HEK293 (cell line): ENCODE measurements around the gene LRP1-AS.

Source experiments
- CTCF ChIA-PET: fragments of 350-600 bp; formaldehyde crosslinking; extraction: SDS; loops from one replicate; lab custom pipeline; 2021; ENCODE audit warnings: antibody characterized with exemption; lab: Yijun Ruan, JAX
- POLR2A ChIA-PET: fragments of 300-600 bp; formaldehyde crosslinking; extraction: SDS; loops from one replicate; lab custom pipeline; 2020; ENCODE audit warnings: antibody characterized with exemption, inconsistent platforms; lab: Yijun Ruan, JAX
- H3K27ac ChIP-seq: fragments of 200-500 bp; sonication (Bioruptor generic); 2 replicates; pipeline ENCODE4 v1.5.1; 2014; ENCODE audit warnings: low read depth, low read length, control low read depth, inconsistent platforms; ENCODE audit errors: extremely low read depth
- H3K36me3 ChIP-seq, 2 experiments: fragments of 200-500 bp in 1 of 2; sonication (Bioruptor generic) in 1 of 2; 1 replicate in 1 of 2; 2 replicates in 1 of 2; pipeline ENCODE4 v1.5.1; 2014 to 2017; ENCODE audit warnings: inconsistent platforms in 2 of 2, low read length in 2 of 2; ENCODE audit not compliant: control insufficient read depth in 2 of 2, insufficient read depth in 1 of 2
- H3K4me1 ChIP-seq: fragments of 200-500 bp; sonication (Bioruptor generic); 2 replicates; pipeline ENCODE4 v1.5.1; 2014; ENCODE audit warnings: mild to moderate bottlenecking, low read length, inconsistent platforms; ENCODE audit not compliant: control insufficient read depth, insufficient read depth
- H3K4me3 ChIP-seq: 2 replicates; pipeline ENCODE4 v1.5.1; 2011; ENCODE audit warnings: low read depth, mild to moderate bottlenecking, control low read depth, low read length, moderate library complexity
- H3K9me3 ChIP-seq: fragments of 200-500 bp; sonication (Bioruptor generic); 2 replicates; pipeline ENCODE4 v1.5.1; 2014; ENCODE audit warnings: low read depth, low read length, inconsistent platforms; ENCODE audit not compliant: control insufficient read depth, insufficient read depth
- EGR2 ChIP-seq: fragments of 450-650 bp; formaldehyde crosslinking; IDR thresholded peaks from 2 replicates; pipeline ENCODE4 v1.5.1; 2016; ENCODE audit warnings: low read depth, missing biosample characterization, missing genetic modification characterization
- WT1 ChIP-seq: fragments of 450-650 bp; formaldehyde crosslinking; IDR thresholded peaks from 2 replicates; pipeline ENCODE4 v1.5.1; 2016; ENCODE audit warnings: missing biosample characterization, missing genetic modification characterization
- ZFHX2 ChIP-seq: fragments of 450-650 bp; formaldehyde crosslinking; conservative IDR thresholded peaks from 2 replicates; pipeline ENCODE4 v1.5.1; 2016; ENCODE audit warnings: missing biosample characterization, missing genetic modification characterization
- ZIC2 ChIP-seq: fragments of 450-650 bp; formaldehyde crosslinking; IDR thresholded peaks from 2 replicates; pipeline ENCODE4 v1.5.1; 2016; ENCODE audit warnings: missing biosample characterization, missing genetic modification characterization
- ZNF10 ChIP-seq: fragments of 450-650 bp; formaldehyde crosslinking; IDR thresholded peaks from 2 replicates; pipeline ENCODE4 v1.5.1; 2017; ENCODE audit warnings: missing biosample characterization, missing genetic modification characterization
- ZNF132 ChIP-seq: fragments of 450-650 bp; formaldehyde crosslinking; IDR thresholded peaks from 2 replicates; pipeline ENCODE4 v1.5.1; 2017; ENCODE audit warnings: missing biosample characterization, missing genetic modification characterization, borderline replicate concordance
- ZNF138 ChIP-seq: fragments of 450-650 bp; formaldehyde crosslinking; IDR thresholded peaks from 2 replicates; pipeline ENCODE4 v1.5.1; 2016; ENCODE audit warnings: missing biosample characterization, missing genetic modification characterization, borderline replicate concordance
- ZNF140 ChIP-seq: fragments of 450-650 bp; formaldehyde crosslinking; IDR thresholded peaks from 2 replicates; pipeline ENCODE4 v1.5.1; 2016; ENCODE audit warnings: missing biosample characterization, missing genetic modification characterization
- ZNF174 ChIP-seq: fragments of 450-650 bp; formaldehyde crosslinking; IDR thresholded peaks from 2 replicates; pipeline ENCODE4 v1.5.0; 2017; ENCODE audit warnings: missing biosample characterization, mild to moderate bottlenecking, missing genetic modification characterization
- ZNF211 ChIP-seq: fragments of 450-650 bp; formaldehyde crosslinking; IDR thresholded peaks from 2 replicates; pipeline ENCODE4 v1.5.1; 2016; ENCODE audit warnings: low read depth, missing biosample characterization, missing genetic modification characterization
- ZNF24 ChIP-seq: fragments of 450-650 bp; formaldehyde crosslinking; IDR thresholded peaks from 2 replicates; pipeline ENCODE4 v1.5.1; 2016; ENCODE audit warnings: missing biosample characterization, missing genetic modification characterization
- ZNF302 ChIP-seq: fragments of 450-650 bp; formaldehyde crosslinking; IDR thresholded peaks from 2 replicates; pipeline ENCODE4 v1.5.1; 2016; ENCODE audit warnings: missing biosample characterization, missing genetic modification characterization, low read depth
- ZNF391 ChIP-seq: fragments of 450-650 bp; formaldehyde crosslinking; IDR thresholded peaks from 2 replicates; pipeline ENCODE4 v1.5.1; 2016; ENCODE audit warnings: low read depth, missing biosample characterization, missing genetic modification characterization, borderline replicate concordance
- ZNF394 ChIP-seq: fragments of 450-650 bp; formaldehyde crosslinking; IDR thresholded peaks from 2 replicates; pipeline ENCODE4 v1.5.1; 2016; ENCODE audit warnings: missing biosample characterization, missing genetic modification characterization, mild to moderate bottlenecking, moderate library complexity, borderline replicate concordance
- ZNF433 ChIP-seq: fragments of 450-650 bp; formaldehyde crosslinking; IDR thresholded peaks from 2 replicates; pipeline ENCODE4 v1.5.1; 2016; ENCODE audit warnings: missing biosample characterization, missing genetic modification characterization, low read depth
- ZNF473 ChIP-seq: fragments of 450-650 bp; formaldehyde crosslinking; IDR thresholded peaks from 2 replicates; pipeline ENCODE4 v1.5.1; 2017; ENCODE audit warnings: missing biosample characterization, missing genetic modification characterization
- ZNF48 ChIP-seq: fragments of 450-650 bp; formaldehyde crosslinking; IDR thresholded peaks from 2 replicates; pipeline ENCODE4 v1.5.1; 2016; ENCODE audit warnings: missing biosample characterization, missing genetic modification characterization
- ZNF555 ChIP-seq: fragments of 450-650 bp; formaldehyde crosslinking; conservative IDR thresholded peaks from 2 replicates; pipeline ENCODE4 v1.5.1; 2017; ENCODE audit warnings: missing biosample characterization, mild to moderate bottlenecking, missing genetic modification characterization, inconsistent platforms
- ZNF623 ChIP-seq: fragments of 450-650 bp; formaldehyde crosslinking; IDR thresholded peaks from 2 replicates; pipeline ENCODE4 v1.5.1; 2016; ENCODE audit warnings: missing biosample characterization, missing genetic modification characterization
- TF ChIP-seq, protein P1 (sequence below): fragments of 450-650 bp; formaldehyde crosslinking; optimal IDR thresholded peaks from 2 replicates; pipeline ENCODE3; 2016; ENCODE audit warnings: missing biosample characterization, mild to moderate bottlenecking, missing genetic modification characterization
- TF ChIP-seq, protein P2 (sequence below): fragments of 450-650 bp; formaldehyde crosslinking; IDR thresholded peaks from 2 replicates; pipeline ENCODE4 v1.5.1; 2017; ENCODE audit warnings: missing biosample characterization, missing genetic modification characterization
- TF ChIP-seq, protein P3 (sequence below): sonication (generic); formaldehyde crosslinking; IDR thresholded peaks from 2 replicates; pipeline ENCODE4 v1.8.1; 2022; ENCODE audit warnings: mild to moderate bottlenecking, moderate library complexity, missing genetic modification reagents

The LRP1-AS gene

DNA sequence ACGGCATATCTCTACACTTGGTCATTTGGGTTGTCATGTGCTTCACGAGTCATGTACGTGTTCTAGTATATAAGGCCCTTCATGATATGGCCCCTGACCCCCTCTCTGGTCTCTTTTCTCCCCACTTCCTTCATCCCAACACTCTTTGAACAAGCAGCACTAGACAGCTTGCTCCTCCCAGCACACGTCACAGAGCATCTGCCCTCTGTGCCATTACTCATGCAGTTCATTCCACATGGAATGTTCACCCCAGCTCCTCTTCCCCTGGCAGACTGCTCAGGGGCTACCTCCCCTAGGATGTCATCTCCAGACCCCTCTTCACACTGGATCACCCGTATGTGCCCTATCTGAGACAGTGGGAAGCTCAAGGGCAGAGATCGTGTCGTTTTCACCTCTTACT lies 14.1 kb upstream of the LRP1-AS start:
- peaks cover 4 to 93% of the 10 kb centered on the region in 2 experiments; a peak in 2 of 3 replicates for H3K36me3 ChIP-seq
- H3K4me3 ChIP-seq = no peak overlapping the region
- ChIA-PET CTCF (interaction anchor here (0.6 to 1.6 kb wide), 3 partner anchors 8 to 87 kb away, joined by 4 to 5 read pairs (median 4); no protein-coding TSS in a partner anchor), POLR2A (interaction anchor here (0.7 kb wide), 1 partner anchor 14 kb away, joined by 3 read pairs; no protein-coding TSS in a partner anchor)
- H3K4me1 ChIP-seq = no peaks in the 10 kb centered on the region
- no peaks in the 10 kb centered on the region for H3K9me3 ChIP-seq
- no peak for TF ChIP-seq ZNF132 (tag by site-specific recombination)
- no peak for TF ChIP-seq ZNF211
- TF ChIP-seq, all 188 proteins: peak for 0
- no peak overlapping the region for H3K27ac ChIP-seq

DNA sequence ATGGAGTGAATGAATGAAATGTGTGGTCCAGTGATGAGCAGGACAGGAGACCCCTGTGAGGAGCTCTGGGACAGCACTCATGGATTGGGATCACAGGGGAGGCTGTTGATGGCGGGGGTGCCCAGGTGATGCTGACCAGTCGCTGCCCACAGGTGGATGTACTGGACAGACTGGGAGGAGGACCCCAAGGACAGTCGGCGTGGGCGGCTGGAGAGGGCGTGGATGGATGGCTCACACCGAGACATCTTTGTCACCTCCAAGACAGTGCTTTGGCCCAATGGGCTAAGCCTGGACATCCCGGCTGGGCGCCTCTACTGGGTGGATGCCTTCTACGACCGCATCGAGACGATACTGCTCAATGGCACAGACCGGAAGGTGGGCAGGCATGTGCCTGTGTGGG lies 13.3 kb upstream of the LRP1-AS start:
- TF ChIP-seq ZNF433 (tag by site-specific recombination) = no peak
- no peak for TF ChIP-seq ZNF174 (tag by site-specific recombination)
- Histone ChIP-seq H3K36me3 (peaks cover 4 to 93% of the 10 kb centered on the region in 2 experiments; a peak in 2 of 3 replicates), H3K4me3 (no peak overlapping the region), H3K27ac (no peak overlapping the region), H3K9me3 (no peaks in the 10 kb centered on the region), H3K4me1 (no peaks in the 10 kb centered on the region)
- ChIA-PET POLR2A (no interaction called here), CTCF (interaction anchor here (1.5 kb wide), 1 partner anchor 9 kb away, joined by 4 read pairs; no protein-coding TSS in a partner anchor)

DNA sequence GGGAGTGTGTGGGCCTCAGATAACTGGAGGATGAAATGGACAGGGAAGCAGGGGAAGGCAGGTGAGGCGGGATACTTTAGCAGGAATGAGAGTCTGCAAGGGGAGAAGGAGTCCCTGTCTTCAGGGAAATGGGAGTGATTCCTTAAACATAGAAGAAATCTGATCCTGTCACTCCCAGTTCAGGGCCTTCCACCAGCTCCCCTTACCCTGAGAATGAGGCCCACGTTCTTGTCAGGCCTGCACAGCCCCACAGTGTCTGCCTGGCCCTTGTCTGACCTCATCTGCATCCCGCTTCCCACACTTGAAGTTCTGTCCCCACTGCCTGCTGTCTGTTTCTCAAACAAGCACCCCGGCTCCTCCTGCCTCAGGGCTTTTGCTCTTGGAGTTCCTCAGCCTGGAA lies 12.6 kb upstream of the LRP1-AS start:
- H3K9me3 ChIP-seq = no peaks in the 10 kb centered on the region
- ChIA-PET CTCF (interaction anchor here (1.5 kb wide), 1 partner anchor 9 kb away, joined by 4 read pairs; no protein-coding TSS in a partner anchor), POLR2A (no interaction called here)
- no peak overlapping the region for H3K4me3 ChIP-seq
- H3K27ac ChIP-seq = no peak overlapping the region
- 0 out of 2 replicates have a peak, but pooled peaks have one; percentile 25 for TF ChIP-seq ZFHX2 (tag by site-specific recombination)
- TF ChIP-seq WT1 (tag by site-specific recombination) = peak; percentile 40; the same call in 1 of the 2 replicates
- TF ChIP-seq EGR2 = 0 out of 2 replicates have a peak, but pooled peaks have one; percentile 34
- no peak for TF ChIP-seq ZNF623
- TF ChIP-seq, protein P1, sequence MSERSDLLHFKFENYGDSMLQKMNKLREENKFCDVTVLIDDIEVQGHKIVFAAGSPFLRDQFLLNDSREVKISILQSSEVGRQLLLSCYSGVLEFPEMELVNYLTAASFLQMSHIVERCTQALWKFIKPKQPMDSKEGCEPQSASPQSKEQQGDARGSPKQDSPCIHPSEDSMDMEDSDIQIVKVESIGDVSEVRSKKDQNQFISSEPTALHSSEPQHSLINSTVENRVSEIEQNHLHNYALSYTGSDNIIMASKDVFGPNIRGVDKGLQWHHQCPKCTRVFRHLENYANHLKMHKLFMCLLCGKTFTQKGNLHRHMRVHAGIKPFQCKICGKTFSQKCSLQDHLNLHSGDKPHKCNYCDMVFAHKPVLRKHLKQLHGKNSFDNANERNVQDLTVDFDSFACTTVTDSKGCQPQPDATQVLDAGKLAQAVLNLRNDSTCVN (tag by site-specific recombination) = no peak
- TF ChIP-seq ZNF391 (tag by site-specific recombination) = no peak
- no peaks in the 10 kb centered on the region for H3K4me1 ChIP-seq
- peaks cover 4 to 94% of the 10 kb centered on the region in 2 experiments; a peak in 2 of 3 replicates for H3K36me3 ChIP-seq

DNA sequence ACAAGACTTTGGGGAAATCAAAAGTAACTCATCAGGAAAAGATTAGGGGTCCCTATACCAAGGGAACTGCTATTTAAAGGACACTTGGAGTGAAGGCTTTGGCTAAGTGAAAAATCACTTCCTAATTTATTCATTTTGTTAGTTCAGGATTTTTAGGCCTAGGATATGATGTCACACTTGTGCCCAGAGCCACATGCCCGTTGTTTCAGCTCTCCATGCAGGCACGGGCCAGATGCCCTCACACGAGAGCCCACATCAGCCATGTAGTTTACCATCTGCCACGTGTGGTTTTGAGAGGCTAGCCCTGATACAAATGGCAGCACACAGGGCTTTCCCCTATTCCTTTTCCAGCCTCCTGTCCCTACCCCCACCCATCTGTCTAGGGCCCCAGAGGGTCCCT lies 11.9 kb upstream of the LRP1-AS start:
- POLR2A ChIA-PET = interaction anchor here (1.0 kb wide), 1 partner anchor 12 kb away, joined by 3 read pairs; the partner anchor contains the start of gene LRP1-AS
- no peak for TF ChIP-seq ZNF138 (tag by site-specific recombination)
- no peak for TF ChIP-seq ZNF473
- no peak for TF ChIP-seq ZNF48 (tag by site-specific recombination)
- TF ChIP-seq, protein P2, sequence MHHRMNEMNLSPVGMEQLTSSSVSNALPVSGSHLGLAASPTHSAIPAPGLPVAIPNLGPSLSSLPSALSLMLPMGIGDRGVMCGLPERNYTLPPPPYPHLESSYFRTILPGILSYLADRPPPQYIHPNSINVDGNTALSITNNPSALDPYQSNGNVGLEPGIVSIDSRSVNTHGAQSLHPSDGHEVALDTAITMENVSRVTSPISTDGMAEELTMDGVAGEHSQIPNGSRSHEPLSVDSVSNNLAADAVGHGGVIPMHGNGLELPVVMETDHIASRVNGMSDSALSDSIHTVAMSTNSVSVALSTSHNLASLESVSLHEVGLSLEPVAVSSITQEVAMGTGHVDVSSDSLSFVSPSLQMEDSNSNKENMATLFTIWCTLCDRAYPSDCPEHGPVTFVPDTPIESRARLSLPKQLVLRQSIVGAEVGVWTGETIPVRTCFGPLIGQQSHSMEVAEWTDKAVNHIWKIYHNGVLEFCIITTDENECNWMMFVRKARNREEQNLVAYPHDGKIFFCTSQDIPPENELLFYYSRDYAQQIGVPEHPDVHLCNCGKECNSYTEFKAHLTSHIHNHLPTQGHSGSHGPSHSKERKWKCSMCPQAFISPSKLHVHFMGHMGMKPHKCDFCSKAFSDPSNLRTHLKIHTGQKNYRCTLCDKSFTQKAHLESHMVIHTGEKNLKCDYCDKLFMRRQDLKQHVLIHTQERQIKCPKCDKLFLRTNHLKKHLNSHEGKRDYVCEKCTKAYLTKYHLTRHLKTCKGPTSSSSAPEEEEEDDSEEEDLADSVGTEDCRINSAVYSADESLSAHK (tag by site-specific recombination) = no peak
- TF ChIP-seq ZNF24 = no peak
- TF ChIP-seq ZNF394 (tag by site-specific recombination) = no peak
- no peak for TF ChIP-seq ZNF10 (tag by site-specific recombination)
- no peak for TF ChIP-seq ZNF140 (tag by site-specific recombination)
- TF ChIP-seq ZIC2 (tag by site-specific recombination) = no peak
- TF ChIP-seq, protein P3, sequence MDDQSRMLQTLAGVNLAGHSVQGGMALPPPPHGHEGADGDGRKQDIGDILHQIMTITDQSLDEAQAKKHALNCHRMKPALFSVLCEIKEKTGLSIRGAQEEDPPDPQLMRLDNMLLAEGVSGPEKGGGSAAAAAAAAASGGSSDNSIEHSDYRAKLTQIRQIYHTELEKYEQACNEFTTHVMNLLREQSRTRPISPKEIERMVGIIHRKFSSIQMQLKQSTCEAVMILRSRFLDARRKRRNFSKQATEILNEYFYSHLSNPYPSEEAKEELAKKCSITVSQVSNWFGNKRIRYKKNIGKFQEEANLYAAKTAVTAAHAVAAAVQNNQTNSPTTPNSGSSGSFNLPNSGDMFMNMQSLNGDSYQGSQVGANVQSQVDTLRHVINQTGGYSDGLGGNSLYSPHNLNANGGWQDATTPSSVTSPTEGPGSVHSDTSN (CRISPR knock-in tag) = no peak
- no peak for TF ChIP-seq ZNF555 (tag by site-specific recombination)
- no peak for TF ChIP-seq ZNF302 (tag by site-specific recombination)

More for the DNA sequence above, 11.9 kb upstream of the LRP1-AS start:
- no peaks in the 10 kb centered on the region for H3K9me3 ChIP-seq
- H3K4me3 ChIP-seq = no peak overlapping the region
- no peaks in the 10 kb centered on the region for H3K4me1 ChIP-seq
- CTCF ChIA-PET = no interaction called here
- H3K27ac ChIP-seq = no peak overlapping the region
- H3K36me3 ChIP-seq = peaks cover 4 to 94% of the 10 kb centered on the region in 2 experiments; a peak in 1 of 3 replicates
